Measurements from ENCODE around the gene ABCC3. TPM values are rescaled to one million over a fixed set of nuclear protein-coding genes. Genes with fewer than 3 reads are reported as not detected.

ABCC3 gene
- total RNA-seq, 4 donors from 2014 or later: 25.8 to 47.5 (median 35.2) TPM

GRCh38 chr17:50664788-50665458, 30.2 kb downstream of the ABCC3 start:
- DNase-seq (ENCODE audit: low spot score in 2 of 2): no peak
- 83 to 90% methylated on average over 11 to 12 of the region's 12 CpGs for WGBS, 2 donors
- H3K4me3 ChIP-seq (ENCODE audit: low read depth, poor library complexity, severe bottlenecking): no peak overlapping the region
- TF ChIP-seq POLR2A (IDR thresholded peaks at IDR 0.05): no peak
- TF ChIP-seq CTCF (IDR thresholded peaks at IDR 0.05): no peak
- intact Hi-C loops (cut with DNase I; ENCODE audit: low total_unique reads): no loop called here

- no peak overlapping the region for H3K4me3 ChIP-seq (ENCODE audit: low read depth, poor library complexity, severe bottlenecking)
- 81 to 90% methylated on average over 5 of the region's 5 CpGs for WGBS, 2 donors
- no peak for DNase-seq (ENCODE audit: low spot score in 2 of 2)
- TF ChIP-seq POLR2A (IDR thresholded peaks at IDR 0.05) (no peak), CTCF (IDR thresholded peaks at IDR 0.05) (no peak)
- intact Hi-C loops (cut with DNase I; ENCODE audit: low total_unique reads): no loop called here
Observed at GRCh38 chr17:50665838-50666237, 31.2 kb downstream of the ABCC3 start.

- no peak overlapping the region for H3K4me3 ChIP-seq (ENCODE audit: low read depth, poor library complexity, severe bottlenecking)
- intact Hi-C loops (cut with DNase I; ENCODE audit: low total_unique reads): no loop called here
- no peak for TF ChIP-seq POLR2A (IDR thresholded peaks at IDR 0.05)
- 94 to 96% methylated on average over 8 of the region's 8 CpGs for WGBS, 2 donors
- DNase-seq (ENCODE audit: low spot score in 2 of 2): no peak
Observed at GRCh38 chr17:50666316-50666715, 31.6 kb downstream of the ABCC3 start.

- intact Hi-C loops (cut with DNase I; ENCODE audit: low total_unique reads): no loop called here
- DNase-seq (ENCODE audit: low spot score in 2 of 2): no peak
- H3K4me3 ChIP-seq (ENCODE audit: low read depth, poor library complexity, severe bottlenecking): no peak overlapping the region
- TF ChIP-seq CTCF (IDR thresholded peaks at IDR 0.05) (no peak), POLR2A (IDR thresholded peaks at IDR 0.05) (no peak)
- WGBS, 2 donors: 95 to 97% methylated on average over 11 to 14 of the region's 14 CpGs
Observed at GRCh38 chr17:50667259-50668024, 32.8 kb downstream of the ABCC3 start.

- intact Hi-C loops (cut with DNase I; ENCODE audit: low total_unique reads): no loop called here
- no peak overlapping the region for H3K4me3 ChIP-seq (ENCODE audit: low read depth, poor library complexity, severe bottlenecking)
- TF ChIP-seq CTCF (IDR thresholded peaks at IDR 0.05) (no peak), POLR2A (IDR thresholded peaks at IDR 0.05) (no peak)
- DNase-seq (ENCODE audit: low spot score in 2 of 2): no peak
- 43 to 55% methylated on average over 8 of the region's 8 CpGs for WGBS, 2 donors
Observed at GRCh38 chr17:50668025-50668837, 33.5 kb downstream of the ABCC3 start.

Measured in lower leg skin (tissue), 4 donors.